Duodenal mucosa (tissue), 2 donors: ENCODE data around the gene RINT1.

ENCODE experiments used
- H3K27ac ChIP-seq: one replicate; pipeline ENCODE4 v1.7.0; 2013; ENCODE audit warnings: low read depth, low read length
- H3K27me3 ChIP-seq, 2 donors: one replicate each; pipeline ENCODE4 v1.7.0; 2013; ENCODE audit warnings: low read length in 2 of 2, control low read depth in 1 of 2; ENCODE audit not compliant: insufficient read depth in 2 of 2, control insufficient read depth in 1 of 2
- H3K36me3 ChIP-seq, 2 donors: one replicate each; pipeline ENCODE4 v1.7.0; 2013; ENCODE audit warnings: low read length in 2 of 2, control low read depth in 1 of 2; ENCODE audit not compliant: insufficient read depth in 2 of 2, control insufficient read depth in 1 of 2
- H3K4me1 ChIP-seq, 2 donors: one replicate each; pipeline ENCODE4 v1.7.0; 2013; ENCODE audit warnings: low read length in 2 of 2, control low read depth in 1 of 2; ENCODE audit not compliant: insufficient read depth in 2 of 2, control insufficient read depth in 1 of 2
- H3K4me3 ChIP-seq, 2 donors: one replicate each; pipeline ENCODE4 v1.7.0; 2013; ENCODE audit warnings: low read length in 2 of 2, low read depth in 1 of 2
- H3K9ac ChIP-seq, 2 donors: one replicate each; pipeline ENCODE4 v1.7.0; 2013; ENCODE audit warnings: low read length in 2 of 2, low read depth in 1 of 2
- H3K9me3 ChIP-seq, 2 donors: one replicate each; pipeline ENCODE4 v1.7.0; 2013; ENCODE audit warnings: low read length in 2 of 2, control low read depth in 1 of 2; ENCODE audit not compliant: control insufficient read depth in 1 of 2

Gene RINT1

GRCh38 chr7:105531792-105532671 is at the start of gene RINT1:
Gene RINT1 (plus strand): TSS chr7:105532201. CDS start chr7:105532316, 115 bp downstream.
- no peaks in the 10 kb centered on the region for H3K9me3 ChIP-seq
- H3K27me3 ChIP-seq: no peaks in the 10 kb centered on the region
- peaks cover 0 to 5% of the 10 kb centered on the region in 2 donors for H3K36me3 ChIP-seq
- peak within 1 kb of the TSS; percentile 67 for H3K27ac ChIP-seq
- peak within 1 kb of the TSS; percentile 96 to 99 for H3K4me3 ChIP-seq
- peak within 1 kb of the TSS; percentile 96 to 97 for H3K9ac ChIP-seq
- peaks cover 14 to 23% of the 10 kb centered on the region in 2 donors for H3K4me1 ChIP-seq

- no peaks in the 10 kb centered on the region for H3K27me3 ChIP-seq
- no peaks in the 10 kb centered on the region for H3K4me1 ChIP-seq
- no peaks in the 10 kb centered on the region for H3K9me3 ChIP-seq
- no peak overlapping the region for H3K4me3 ChIP-seq
- no peak overlapping the region for H3K27ac ChIP-seq
- H3K9ac ChIP-seq: no peak overlapping the region
- peaks cover 4 to 7% of the 10 kb centered on the region in 2 donors for H3K36me3 ChIP-seq
Observed at GRCh38 chr7:105487579-105488571, 44.1 kb upstream of the RINT1 start.

GRCh38 chr7:105489409-105489808 is 42.6 kb upstream of the RINT1 start:
- Histone ChIP-seq H3K9me3 (no peaks in the 10 kb centered on the region), H3K4me3 (no peak overlapping the region), H3K9ac (no peak overlapping the region)

GRCh38 chr7:105493196-105493922 is 38.6 kb upstream of the RINT1 start:
- Histone ChIP-seq H3K9ac (no peak overlapping the region), H3K36me3 (peaks cover 0 to 4% of the 10 kb centered on the region in 2 donors), H3K4me3 (no peak overlapping the region), H3K4me1 (no peaks in the 10 kb centered on the region), H3K27me3 (no peaks in the 10 kb centered on the region), H3K27ac (no peak overlapping the region), H3K9me3 (no peaks in the 10 kb centered on the region)

More at GRCh38 chr7:105489409-105489808, 42.6 kb upstream of the RINT1 start:
- H3K4me1 ChIP-seq: no peaks in the 10 kb centered on the region
- H3K36me3 ChIP-seq: peaks cover 4 to 7% of the 10 kb centered on the region in 2 donors
- H3K27me3 ChIP-seq: no peaks in the 10 kb centered on the region
- H3K27ac ChIP-seq: no peak overlapping the region

- H3K9ac ChIP-seq: no peak overlapping the region
- H3K4me1 ChIP-seq: no peaks in the 10 kb centered on the region
- H3K27ac ChIP-seq: no peak overlapping the region
- H3K36me3 ChIP-seq: peaks cover 0 to 4% of the 10 kb centered on the region in 2 donors
- H3K9me3 ChIP-seq: no peaks in the 10 kb centered on the region
- no peaks in the 10 kb centered on the region for H3K27me3 ChIP-seq
- H3K4me3 ChIP-seq: no peak overlapping the region
Observed at GRCh38 chr7:105493923-105494315, 38.1 kb upstream of the RINT1 start.

GRCh38 chr7:105496521-105496920 is 35.5 kb upstream of the RINT1 start:
- no peaks in the 10 kb centered on the region for H3K4me1 ChIP-seq
- no peak overlapping the region for H3K9ac ChIP-seq
- no peaks in the 10 kb centered on the region for H3K27me3 ChIP-seq
- no peak overlapping the region for H3K27ac ChIP-seq
- H3K36me3 ChIP-seq: peaks cover 3 to 13% of the 10 kb centered on the region in 2 donors
- H3K4me3 ChIP-seq: no peak overlapping the region
- no peaks in the 10 kb centered on the region for H3K9me3 ChIP-seq

- peaks cover 3 to 13% of the 10 kb centered on the region in 2 donors for H3K36me3 ChIP-seq
- H3K27me3 ChIP-seq: no peaks in the 10 kb centered on the region
- H3K27ac ChIP-seq: no peak overlapping the region
- no peaks in the 10 kb centered on the region for H3K4me1 ChIP-seq
- H3K4me3 ChIP-seq: no peak overlapping the region
- H3K9ac ChIP-seq: no peak overlapping the region
- H3K9me3 ChIP-seq: no peaks in the 10 kb centered on the region
Observed at GRCh38 chr7:105497016-105497415, 35.0 kb upstream of the RINT1 start.

- Histone ChIP-seq H3K4me1 (no peaks in the 10 kb centered on the region), H3K27me3 (no peaks in the 10 kb centered on the region), H3K9ac (no peak overlapping the region), H3K27ac (no peak overlapping the region), H3K36me3 (peaks cover 7 to 32% of the 10 kb centered on the region in 2 donors), H3K9me3 (no peaks in the 10 kb centered on the region), H3K4me3 (no peak overlapping the region)
Observed at GRCh38 chr7:105502173-105502572, 29.8 kb upstream of the RINT1 start.

GRCh38 chr7:105512415-105512814 is 19.6 kb upstream of the RINT1 start:
- Histone ChIP-seq H3K36me3 (peaks cover 0 to 4% of the 10 kb centered on the region in 2 donors), H3K4me3 (no peak overlapping the region), H3K4me1 (no peaks in the 10 kb centered on the region), H3K27me3 (no peaks in the 10 kb centered on the region), H3K9ac (no peak overlapping the region), H3K27ac (no peak overlapping the region), H3K9me3 (no peaks in the 10 kb centered on the region)
